Activated gamma-delta T cell (primary cell): ENCODE data around the gene SLC7A9.

Source experiments
- DNase-seq: peaks from one replicate; lab custom pipeline; 2025; lab: John Stamatoyannopoulos, UW
- total RNA-seq, 2 donors: gene quantifications; one replicate each; lab custom pipeline; 2026; lab: John Stamatoyannopoulos, UW

Gene SLC7A9
- total RNA-seq, result 0.35 to 0.67 reads per million in 2 donors

DNA sequence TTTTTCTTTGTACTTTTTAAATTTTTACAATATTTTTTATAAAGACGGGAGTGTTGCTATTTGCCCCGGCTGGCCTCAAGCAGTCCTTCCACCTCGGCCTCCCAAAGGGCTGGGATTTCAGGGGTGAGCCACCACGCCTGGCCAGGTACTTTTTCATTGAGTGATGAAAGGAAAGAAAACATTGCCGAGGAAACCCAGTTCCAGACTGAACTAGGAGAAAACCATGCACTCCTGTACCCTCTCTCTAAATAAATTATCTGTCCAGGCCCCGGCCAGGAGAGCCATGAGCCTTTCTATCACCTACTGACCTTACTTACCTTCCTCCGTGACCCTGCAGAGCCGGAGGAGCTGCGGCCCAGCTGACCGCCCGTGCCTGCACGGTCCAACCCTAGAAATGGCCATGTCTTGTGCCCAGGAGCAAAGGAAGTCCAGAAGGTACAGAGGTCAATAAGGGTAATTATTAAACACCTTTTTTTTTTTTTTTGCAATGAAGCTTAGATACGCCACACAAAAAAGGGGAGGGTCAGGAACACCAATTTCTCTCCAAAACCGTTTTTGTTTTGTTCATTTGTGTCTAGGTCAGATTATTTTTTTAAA is at the start of gene SLC7A9:
SLC7A9 (minus strand) TSS at position 399 of the 597 bp plus-strand sequence. CDS start 1,233 bp downstream, outside the sequence.
- DNase-seq, result no peak

DNA sequence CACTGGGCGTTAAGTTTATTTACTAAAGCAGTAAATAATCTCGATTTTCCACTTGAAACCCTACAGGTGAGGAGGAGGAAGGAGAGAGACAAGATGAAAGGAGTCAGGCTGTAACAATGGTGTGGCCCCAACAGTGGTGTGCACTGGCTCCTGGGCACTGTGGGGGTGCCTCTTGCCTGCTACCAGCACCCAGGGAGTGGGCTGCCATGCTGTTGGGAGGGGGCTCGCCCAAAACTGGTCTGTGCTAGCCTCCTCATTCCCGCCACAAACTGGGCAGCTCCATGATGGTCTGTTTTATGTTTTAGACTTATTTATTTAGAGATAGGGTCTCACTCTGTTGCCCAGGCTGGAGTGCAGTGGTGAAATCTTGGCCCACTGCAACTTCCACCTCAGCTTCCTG is 49.8 kb upstream of the SLC7A9 start:
- no peak for DNase-seq

GRCh38 chr19:32917616-32917996 is 48.0 kb upstream of the SLC7A9 start:
- DNase-seq, result no peak

DNA sequence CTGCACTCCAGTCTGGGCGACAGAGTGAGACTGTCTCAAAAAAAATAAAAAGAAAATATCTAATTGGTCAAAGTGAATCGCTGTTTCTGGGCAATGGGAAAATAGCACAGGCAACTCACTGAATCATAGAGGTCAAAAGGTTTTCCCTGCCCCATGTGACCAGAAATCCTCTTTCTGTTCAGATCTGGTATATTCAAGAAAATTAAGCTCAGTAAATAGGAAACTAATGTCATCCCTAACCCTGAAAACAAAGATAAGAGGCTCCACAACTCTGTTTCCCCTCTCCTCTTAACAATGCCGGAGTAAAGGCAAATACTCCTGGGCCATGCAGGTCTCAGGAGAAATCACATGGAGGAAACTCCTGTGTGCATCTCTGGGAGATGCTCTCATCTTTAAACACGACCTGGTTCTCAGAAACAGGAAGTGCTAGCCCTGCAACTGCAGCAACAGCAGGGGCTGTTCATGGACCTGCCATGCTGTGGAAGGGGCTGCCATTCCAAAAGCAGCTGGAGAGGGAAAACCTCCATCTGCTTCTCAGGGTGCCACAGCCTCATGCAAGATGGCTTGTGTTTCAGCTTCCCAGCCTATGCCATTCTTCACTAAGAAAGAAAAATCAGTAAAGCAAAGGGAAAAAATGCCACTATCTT is 47.5 kb upstream of the SLC7A9 start:
- DNase-seq, result no peak

- no peak for DNase-seq
Measured at GRCh38 chr19:32914879-32915660, 45.5 kb upstream of the SLC7A9 start.

- no peak for DNase-seq
Measured at GRCh38 chr19:32911467-32911866, 41.9 kb upstream of the SLC7A9 start.

- DNase-seq, result no peak
Measured at GRCh38 chr19:32910874-32911273, 41.3 kb upstream of the SLC7A9 start.

DNA sequence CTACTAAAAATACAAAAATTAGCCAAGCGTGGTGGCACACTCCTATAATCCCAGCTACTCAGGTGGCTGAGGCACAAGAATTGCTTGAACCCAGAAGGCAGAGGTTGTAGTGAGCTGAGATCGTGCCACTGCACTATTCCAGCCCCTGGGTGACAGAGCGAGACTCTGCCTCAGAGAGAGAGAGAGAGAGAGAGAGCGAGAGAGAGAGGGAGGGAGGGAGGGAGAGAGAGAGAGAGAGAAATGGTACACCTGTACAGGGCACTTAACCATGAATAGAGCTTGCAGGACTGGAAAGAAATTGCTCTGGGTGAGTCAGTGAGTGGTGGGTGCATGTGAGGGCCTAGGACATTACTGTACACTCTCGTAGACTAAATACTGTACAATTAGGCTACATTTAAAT is 40.5 kb upstream of the SLC7A9 start:
- DNase-seq, result no peak

DNA sequence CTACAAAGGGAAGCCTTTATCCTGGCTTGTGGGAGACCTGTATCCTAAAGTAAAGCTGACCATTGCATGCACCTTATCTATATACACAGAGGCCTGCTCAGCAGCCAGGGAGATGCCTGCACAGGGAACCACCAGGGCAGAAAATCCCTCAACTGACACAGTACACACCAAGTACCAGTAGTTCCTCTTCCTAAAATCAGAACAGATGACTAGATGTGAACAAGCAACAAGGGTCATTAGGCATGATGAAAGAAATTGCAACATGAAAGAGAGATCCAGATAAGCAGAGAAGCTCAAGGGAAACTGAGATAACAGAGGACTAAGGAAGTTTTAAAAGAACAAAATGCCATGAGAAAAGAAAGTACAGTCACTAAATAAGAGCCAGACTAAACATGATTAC is 39.7 kb upstream of the SLC7A9 start:
- no peak for DNase-seq

DNA sequence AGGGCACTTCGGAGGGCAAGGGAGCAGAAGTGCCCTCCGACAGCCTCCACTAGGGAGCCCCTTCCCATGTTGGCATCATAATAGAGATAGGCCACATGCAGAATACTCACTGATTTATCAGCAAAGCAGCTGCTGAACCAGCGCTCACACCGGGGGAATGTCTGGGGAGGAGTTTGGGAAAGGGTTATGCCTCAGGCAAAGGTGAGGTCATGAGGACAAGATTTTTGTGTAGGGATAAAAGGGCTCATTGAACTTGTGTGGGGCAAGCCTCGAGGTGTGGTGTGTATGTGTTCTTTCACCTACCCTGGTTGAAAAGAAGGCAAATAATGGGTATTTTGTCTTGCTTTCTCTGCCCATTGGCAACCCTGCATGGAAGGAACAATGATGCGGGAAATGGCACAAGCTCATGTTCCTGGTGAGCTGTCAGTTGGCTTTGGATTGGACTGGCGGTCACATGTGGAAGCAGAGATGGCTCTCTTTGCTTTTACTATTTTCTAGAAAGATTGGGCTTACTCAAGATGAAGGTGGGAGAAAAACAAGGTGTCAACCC is 39.1 kb upstream of the SLC7A9 start:
- DNase-seq, result no peak

DNA sequence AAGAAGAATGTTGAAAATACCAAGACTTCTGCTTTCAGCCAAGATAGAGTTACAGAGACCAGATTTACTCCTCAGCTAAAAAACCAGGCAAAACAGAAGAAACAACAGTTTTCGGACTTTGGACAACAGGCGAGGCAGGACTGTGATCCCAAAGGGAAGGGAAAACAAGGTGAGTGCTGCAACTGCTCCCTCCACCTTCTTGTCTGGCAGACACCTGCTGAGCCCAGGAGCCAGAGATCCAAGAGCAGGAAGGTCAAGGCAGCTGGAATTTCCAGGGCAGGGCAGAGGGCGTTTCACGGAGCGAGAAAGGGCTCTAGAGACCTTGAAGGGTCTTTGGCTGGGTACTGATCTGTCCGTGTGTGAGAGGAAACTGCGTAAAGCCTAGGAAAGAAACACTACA is 32.9 kb upstream of the SLC7A9 start:
- no peak for DNase-seq

GRCh38 chr19:32901504-32902161 is 32.1 kb upstream of the SLC7A9 start:
- no peak for DNase-seq

DNA sequence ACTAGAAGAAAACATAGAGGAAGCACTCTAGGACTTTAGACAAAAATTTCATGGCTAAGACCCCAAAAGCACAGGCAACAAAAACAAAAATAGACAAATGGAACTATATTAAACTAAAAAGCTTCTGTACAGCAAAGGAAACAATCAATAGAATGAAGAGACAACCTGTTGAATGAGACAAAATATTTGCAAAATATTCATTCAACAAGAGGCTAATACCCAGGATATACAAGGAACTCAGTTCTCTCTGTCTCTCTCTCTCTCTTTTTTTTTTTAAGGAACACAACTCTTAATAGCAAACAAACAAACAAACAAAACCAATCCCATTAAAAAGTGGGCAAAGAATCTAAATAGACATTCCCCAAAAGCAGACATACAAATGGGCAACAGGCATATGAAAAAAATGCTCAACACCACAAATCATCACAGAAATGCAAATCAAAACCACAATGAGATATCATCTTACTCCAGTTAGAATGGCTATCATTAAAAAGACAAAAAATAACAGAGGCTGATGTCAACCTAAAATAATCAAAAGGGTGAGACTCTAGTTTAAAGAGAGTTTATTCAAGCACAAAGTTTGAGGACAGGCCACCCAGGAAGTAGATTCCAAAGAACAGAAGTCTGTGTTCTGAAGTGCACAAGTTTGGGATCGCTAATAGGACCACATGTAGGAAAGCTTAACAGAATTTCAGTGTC is 27.1 kb upstream of the SLC7A9 start:
- no peak for DNase-seq

DNA sequence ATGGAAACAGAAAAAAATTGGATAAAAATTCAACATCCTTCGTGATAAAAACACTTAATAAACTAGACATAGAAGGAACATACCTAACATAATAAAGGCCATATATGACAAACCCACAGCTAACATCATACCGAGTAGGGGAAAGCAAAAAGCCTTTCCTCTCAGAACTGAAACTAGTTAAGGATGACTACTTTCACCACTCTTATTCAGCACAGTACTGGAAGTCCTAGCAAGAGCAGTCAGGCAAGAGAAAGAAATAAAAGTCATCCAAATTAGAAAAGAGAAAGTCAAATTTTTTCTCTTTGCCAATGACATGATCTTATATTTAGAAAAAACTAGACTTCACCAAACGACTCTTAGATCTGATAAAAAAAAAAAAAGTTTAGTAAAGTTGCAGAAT is 25.8 kb upstream of the SLC7A9 start:
- DNase-seq, result no peak

- no peak for DNase-seq
Measured at GRCh38 chr19:32891609-32892008, 22.0 kb upstream of the SLC7A9 start.

DNA sequence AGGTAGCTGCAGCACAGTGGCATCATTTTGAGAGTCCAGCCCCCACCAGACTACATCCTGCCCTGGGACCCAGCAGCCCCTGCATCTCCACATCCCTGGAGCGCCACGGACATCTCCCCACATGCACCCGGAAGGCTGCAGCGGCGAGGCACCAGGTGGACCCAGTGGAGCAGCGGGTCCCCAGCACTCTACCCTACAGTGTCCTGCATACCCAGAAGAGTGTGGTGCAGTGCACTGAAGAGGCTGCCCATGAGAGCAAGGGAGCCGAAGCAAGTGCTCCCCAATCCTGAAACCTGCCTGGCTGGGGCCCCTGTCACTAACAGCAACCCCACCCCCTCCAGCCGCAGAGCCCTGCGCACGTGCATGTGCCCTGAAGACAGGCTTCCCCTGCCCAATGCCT is 21.3 kb upstream of the SLC7A9 start:
- no peak for DNase-seq

DNA sequence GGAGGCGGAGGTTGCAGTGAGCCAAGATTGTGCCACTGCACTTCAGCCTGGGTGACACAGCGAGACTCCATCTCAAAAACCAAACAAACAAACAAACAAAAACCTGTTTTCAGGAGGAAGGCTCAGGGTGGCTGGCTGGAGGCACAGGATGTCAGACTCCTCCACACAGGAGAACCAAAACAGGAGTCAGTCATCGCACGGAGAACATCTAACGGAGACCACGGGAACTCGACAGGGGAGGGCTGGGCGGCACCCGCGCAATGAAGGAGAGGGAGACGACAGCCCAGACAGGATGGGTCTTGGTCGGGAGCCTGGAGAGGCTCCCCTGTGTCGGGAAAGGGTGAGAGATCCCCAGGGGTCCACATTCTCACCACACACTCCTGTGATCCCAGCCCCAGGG is 20.8 kb upstream of the SLC7A9 start:
- no peak for DNase-seq

- no peak for DNase-seq
Measured at GRCh38 chr19:32889137-32889934, 19.8 kb upstream of the SLC7A9 start.

DNA sequence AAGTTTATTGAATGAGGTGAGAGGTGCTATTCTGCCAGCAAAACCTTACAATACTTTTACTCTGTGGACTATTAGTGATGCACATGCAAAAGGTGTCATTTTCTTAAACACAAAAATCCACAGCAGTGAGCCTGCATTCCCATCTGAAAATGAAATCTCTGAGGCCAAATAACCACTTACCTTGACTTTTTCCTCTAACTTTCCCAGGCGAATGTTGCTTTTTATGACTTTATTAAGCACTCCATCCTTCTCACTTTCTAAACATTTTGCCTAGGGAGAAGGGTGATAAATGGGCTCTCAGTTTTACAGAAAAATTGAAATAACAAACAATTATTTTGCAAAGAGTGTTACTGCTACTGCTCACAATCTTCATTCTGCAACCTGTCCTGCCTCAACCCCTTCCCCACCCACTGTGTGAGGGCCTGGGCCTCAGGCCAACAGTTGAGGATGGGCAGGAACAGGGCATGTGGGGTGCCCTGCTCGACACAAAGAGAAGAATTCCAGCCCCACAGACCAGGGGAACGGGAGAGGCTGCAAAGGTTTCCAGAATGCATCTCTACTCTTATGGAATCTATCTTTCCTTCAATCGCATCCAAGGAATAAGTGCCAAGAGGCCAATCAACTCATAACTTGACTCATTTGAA is 18.1 kb upstream of the SLC7A9 start:
- no peak for DNase-seq

- DNase-seq, result no peak
Measured at GRCh38 chr19:32886241-32886640, 16.7 kb upstream of the SLC7A9 start.
